Retinal pigment epithelial cell (primary cell): Measurements from ENCODE around the gene MEF2A.
"Not testable (repeated sequence)": the region's sequence is repeated elsewhere in the genome, so short reads cannot be mapped to it uniquely, and the experiment has no call there.

Experiments
- DNase-seq: peaks from one replicate; pipeline ENCODE4 v3.0.0-alpha.2; 2010; ENCODE audit warnings: low read depth
- H3K4me3 ChIP-seq: 2 replicates; pipeline ENCODE4 v1.5.1; 2011; ENCODE audit warnings: mild to moderate bottlenecking, low read length, control low read depth, moderate library complexity
- TF ChIP-seq, protein P1 (sequence below): conservative IDR thresholded peaks from 2 replicates; pipeline ENCODE4 v1.5.1; 2011; ENCODE audit warnings: low read depth, low read length, control low read depth, inconsistent platforms

MEF2A gene

DNA sequence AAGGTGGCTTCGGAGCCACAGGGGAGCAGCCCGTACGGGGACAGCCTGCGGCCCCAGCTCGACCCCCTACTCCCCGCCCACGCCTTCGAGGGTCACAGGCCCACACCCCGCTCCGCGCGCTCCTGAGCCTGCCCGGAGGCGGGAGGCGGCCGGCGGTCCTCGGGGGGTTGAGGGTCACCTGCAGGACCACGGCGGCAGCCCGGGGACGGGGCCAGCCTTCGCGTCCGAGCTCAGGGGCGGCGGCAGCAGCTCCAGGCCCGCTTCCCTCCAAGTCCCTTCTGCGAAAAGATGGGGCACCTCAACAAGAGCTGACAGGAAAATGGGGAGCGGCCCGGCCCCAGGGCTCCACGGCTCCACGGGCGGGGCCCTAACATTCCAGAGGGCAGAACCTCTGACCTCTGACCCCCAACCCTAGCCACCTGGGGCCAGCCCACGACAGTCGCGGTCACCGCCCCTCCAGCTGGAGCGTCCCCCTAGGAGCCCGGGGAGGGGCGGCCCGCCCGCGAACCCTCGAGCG is 167.0 kb downstream of the MEF2A start:
- TF ChIP-seq, protein P1, sequence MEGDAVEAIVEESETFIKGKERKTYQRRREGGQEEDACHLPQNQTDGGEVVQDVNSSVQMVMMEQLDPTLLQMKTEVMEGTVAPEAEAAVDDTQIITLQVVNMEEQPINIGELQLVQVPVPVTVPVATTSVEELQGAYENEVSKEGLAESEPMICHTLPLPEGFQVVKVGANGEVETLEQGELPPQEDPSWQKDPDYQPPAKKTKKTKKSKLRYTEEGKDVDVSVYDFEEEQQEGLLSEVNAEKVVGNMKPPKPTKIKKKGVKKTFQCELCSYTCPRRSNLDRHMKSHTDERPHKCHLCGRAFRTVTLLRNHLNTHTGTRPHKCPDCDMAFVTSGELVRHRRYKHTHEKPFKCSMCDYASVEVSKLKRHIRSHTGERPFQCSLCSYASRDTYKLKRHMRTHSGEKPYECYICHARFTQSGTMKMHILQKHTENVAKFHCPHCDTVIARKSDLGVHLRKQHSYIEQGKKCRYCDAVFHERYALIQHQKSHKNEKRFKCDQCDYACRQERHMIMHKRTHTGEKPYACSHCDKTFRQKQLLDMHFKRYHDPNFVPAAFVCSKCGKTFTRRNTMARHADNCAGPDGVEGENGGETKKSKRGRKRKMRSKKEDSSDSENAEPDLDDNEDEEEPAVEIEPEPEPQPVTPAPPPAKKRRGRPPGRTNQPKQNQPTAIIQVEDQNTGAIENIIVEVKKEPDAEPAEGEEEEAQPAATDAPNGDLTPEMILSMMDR, result no peak
- no peak for DNase-seq
- peak overlapping the region; percentile 71 for H3K4me3 ChIP-seq

DNA sequence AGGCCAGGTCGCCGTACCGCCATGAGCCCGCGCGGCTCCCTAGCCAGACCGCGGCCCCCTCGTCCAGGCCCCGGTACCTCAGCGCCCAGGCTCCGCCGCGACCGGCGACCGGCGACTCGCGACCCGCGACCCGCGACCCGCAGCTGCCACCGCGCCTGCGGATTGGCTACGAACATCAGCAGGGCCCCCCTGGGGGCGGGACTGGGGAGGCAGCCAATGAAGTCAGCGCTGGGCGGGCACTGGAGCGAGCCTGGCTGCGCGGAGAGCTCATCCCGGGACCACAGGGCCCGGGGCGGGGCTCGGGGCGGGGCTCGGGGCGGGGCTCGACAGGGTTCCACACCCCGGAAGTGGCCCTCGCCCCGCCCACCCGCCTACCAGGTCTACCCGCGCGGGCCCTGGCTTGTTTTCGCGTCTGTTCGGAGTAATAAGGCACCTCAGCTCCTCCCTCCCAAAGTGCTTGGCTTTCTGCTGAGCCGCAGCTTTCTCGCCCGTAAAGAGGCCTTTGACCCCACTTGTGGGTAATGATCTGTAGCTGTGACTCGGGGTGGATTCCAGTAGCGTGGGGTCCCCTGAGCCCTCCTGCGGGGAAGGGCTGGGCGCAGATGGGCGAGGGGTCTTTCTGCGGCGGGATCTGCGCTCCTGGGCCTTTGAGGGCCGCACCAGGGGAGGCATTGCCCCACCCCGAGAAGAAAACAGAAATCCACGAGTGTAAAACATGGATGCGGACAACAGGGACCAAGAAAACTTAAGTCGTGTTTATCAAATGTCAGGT is 167.7 kb downstream of the MEF2A start, which contains the start of gene LYSMD4:
Gene LYSMD4, minus strand, starts transcription at position 170 of the 772 bp plus-strand sequence. CDS start 1,438 bp downstream, outside the sequence.
- TF ChIP-seq, protein P1, result no peak
- DNase-seq, result peak; percentile 66
- peak within 1 kb of the TSS; percentile 71 for H3K4me3 ChIP-seq

DNA sequence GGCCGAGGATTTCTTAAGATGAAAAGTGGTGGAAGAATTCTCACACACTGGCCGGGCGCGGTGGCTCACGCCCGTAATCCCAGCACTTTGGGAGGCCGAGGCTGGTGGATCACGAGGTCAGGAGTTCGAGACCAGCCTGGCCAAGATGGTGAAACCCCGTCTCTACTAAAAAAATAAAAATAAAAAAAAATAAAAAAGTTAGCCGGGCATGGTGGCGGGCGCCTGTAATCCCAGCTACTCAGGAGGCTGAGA is 168.2 kb downstream of the MEF2A start:
- not testable (repeated sequence) for DNase-seq, H3K4me3 ChIP-seq

DNA sequence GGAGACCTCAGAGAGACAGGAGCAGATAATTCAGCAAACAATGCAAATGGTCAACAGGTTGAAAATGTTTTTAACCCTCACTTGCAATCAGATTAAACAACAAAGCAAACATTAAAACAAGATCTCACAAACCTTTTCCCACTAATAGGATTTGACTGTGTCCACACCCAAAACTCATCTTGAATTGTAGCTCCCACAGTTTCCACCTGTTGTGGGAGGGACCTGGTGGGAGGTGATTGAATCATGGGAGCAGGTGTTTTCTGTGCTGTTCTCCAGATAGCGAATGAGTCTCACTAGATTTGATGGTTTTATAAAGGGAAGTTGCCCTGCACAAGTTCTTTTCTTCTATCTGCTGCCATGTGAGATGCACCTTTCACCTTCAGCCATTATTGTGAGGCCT is 168.8 kb downstream of the MEF2A start:
- TF ChIP-seq, protein P1, result no peak
- no peak for DNase-seq
- no peak overlapping the region for H3K4me3 ChIP-seq

DNA sequence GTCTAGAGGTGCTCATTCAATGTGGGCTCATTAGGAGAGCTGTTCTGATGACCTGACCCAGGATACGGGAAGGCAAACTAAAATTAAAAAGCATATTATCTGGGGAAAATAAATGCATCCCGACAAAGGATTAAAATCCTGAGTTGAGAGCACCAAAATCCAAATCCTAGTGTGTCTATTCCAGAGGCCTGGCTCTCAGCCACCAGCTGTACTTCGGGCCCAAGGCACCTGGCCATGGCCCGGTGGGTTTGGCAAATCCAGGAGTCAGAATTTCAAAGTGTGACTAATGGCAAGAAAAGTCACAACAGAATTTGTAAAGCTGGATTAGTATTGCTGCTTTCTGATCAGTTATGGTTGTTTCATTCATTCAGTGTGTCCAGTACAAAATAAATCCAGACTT is 170.1 kb downstream of the MEF2A start:
- DNase-seq, result no peak
- TF ChIP-seq, protein P1, result no peak

DNA sequence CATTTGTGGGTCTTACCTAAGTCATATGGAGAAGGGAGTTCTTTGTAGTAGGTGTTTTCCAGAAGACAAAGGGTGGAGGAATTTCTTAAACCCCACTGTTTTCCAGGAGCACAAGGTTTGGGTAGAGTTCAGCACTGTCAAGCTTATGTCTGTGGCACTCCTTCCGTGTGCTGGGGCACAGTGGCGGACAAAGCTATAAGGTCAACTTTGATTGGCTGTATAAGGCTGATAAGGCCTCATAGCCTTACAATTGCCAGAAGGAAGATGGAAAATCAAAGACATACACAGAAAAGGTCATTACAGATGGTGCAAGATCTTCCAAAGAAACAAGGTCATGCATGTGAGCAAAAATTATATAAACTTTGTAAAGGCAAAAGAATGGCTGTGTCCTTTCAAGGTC is 170.9 kb downstream of the MEF2A start:
- no peak for DNase-seq
- TF ChIP-seq, protein P1, result no peak
- H3K4me3 ChIP-seq, result no peak overlapping the region

More for the DNA sequence above, 170.1 kb downstream of the MEF2A start:
- no peak overlapping the region for H3K4me3 ChIP-seq

DNA sequence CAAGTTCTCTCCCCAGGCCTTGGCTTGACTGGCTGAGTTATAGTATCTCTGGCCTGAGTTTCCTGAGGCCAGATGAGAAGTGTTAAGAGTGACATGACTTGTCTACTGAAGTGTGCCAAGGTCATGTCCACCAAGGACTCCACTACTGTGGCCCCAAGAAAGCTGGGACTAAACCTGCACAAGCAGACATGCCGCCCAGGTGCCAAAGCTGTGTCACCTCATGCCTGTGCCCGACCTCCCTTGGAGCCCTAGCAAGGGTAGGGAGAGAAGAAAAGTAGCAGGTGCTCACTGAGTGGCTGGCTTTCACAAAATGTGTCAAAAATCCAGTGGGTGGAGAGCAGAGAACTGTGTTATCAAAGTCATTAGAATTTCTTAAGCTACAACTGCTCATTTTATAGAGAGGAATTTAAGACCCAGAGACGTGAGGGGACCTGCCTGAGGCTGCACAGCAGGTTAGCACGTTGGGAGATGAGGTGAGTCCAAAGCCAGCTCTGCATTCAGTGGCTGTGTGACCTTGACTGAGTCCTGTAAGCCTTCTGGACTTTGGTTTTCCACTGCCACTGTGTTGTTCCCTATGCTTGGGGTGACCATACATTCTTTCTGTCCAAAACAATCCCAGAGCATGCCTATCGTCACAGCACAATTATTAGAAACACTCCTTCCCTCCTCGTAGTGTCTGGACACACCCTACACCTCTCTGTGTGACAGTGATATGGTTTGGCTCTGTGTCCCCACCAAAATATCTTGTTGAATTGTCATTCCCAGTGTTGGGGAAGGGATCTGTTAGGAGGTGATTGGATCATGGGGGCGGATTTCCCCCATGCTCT is 172.4 kb downstream of the MEF2A start:
- TF ChIP-seq, protein P1, result no peak
- no peak overlapping the region for H3K4me3 ChIP-seq
- DNase-seq, result no peak
